ENCODE results near the gene TPK1. TPM values are rescaled to one million over a fixed set of nuclear protein-coding genes. Genes with fewer than 3 reads are reported as not detected.

The TPK1 gene
- total and polyA plus RNA-seq, 2 of the 8 experiments (the other 6 are each of a cell fraction or from before 2014, with no cell fraction given): 1.9 to 2.7 TPM

GRCh38 chr7:144884896-144885295, 49.0 kb upstream of the TPK1 start:
- Histone ChIP-seq H3K4me1 (replicated peaks in 1 of 4; ENCODE audit: control insufficient read depth in 3 of 4, insufficient read depth in 4 of 4, low read length in 3 of 4) (peaks cover 0 to 3% (median 2%) of the 10 kb centered on the region in 4 experiments; a peak in 1 of 7 replicates), H2BK120ac (replicated peaks; ENCODE audit: low read depth, low read length) (no peak overlapping the region), H2BK12ac (ENCODE audit: low read depth, low read length) (no peak overlapping the region), H2BK5ac (ENCODE audit: low read depth, low read length) (0 out of 2 replicates have a peak overlapping the region, but pooled peaks have one; percentile 60), H2AK5ac (ENCODE audit: low read depth, low read length) (no peak overlapping the region), H3K9ac (replicated peaks in 1 of 4; ENCODE audit: extremely low read depth in 1 of 4, low read depth in 3 of 4, low read length in 3 of 4) (no peak overlapping the region), H4K8ac (ENCODE audit: extremely low read depth, insufficient read depth, low read length) (no peak overlapping the region), H3K36me3 (ENCODE audit: control insufficient read depth in 2 of 4, insufficient read depth in 4 of 4, low read length in 3 of 4) (no peaks in the 10 kb centered on the region), H3K56ac (replicated peaks; ENCODE audit: insufficient read length, low read depth, low read length) (no peak overlapping the region), H2AFZ (ENCODE audit: low read length) (peak overlapping the region; percentile 73; the same call in 1 of the 2 replicates), H4K20me1 (replicated peaks in 1 of 2; ENCODE audit: control insufficient read depth in 1 of 2, insufficient read depth in 2 of 2, low read length in 2 of 2) (no peaks in the 10 kb centered on the region), H3K27me3 (replicated peaks in 1 of 4; ENCODE audit: control insufficient read depth in 3 of 4, extremely low read depth in 1 of 4, insufficient read depth in 3 of 4, low read length in 3 of 4) (no peaks in the 10 kb centered on the region), H3K27ac (ENCODE audit: low read depth, low read length) (no peak overlapping the region), H3K79me2 (ENCODE audit: control insufficient read depth in 1 of 2, insufficient read depth in 2 of 2, low read length in 2 of 2) (no peaks in the 10 kb centered on the region), H3K23ac (ENCODE audit: insufficient read length) (no peak overlapping the region), H3K9me3 (ENCODE audit: insufficient read depth in 2 of 2, low read depth in 1 of 2, low read length in 1 of 2) (no peaks in the 10 kb centered on the region), H3K79me1 (ENCODE audit: low read depth, low read length) (no peaks in the 10 kb centered on the region), H4K91ac (replicated peaks; ENCODE audit: insufficient read length, low read length) (no peak overlapping the region), H4K5ac (ENCODE audit: insufficient read length, low read depth, low read length) (no peak overlapping the region), H2BK20ac (ENCODE audit: low read length) (no peak overlapping the region), H3K4me3 (ENCODE audit: extremely low read depth in 1 of 4, insufficient read depth in 2 of 4, low read depth in 3 of 4, low read length in 4 of 4) (no peak overlapping the region), H3K18ac (ENCODE audit: extremely low read depth, low read length) (no peak overlapping the region), H3K23me2 (ENCODE audit: low read depth, low read length) (no peaks in the 10 kb centered on the region), H2BK15ac (ENCODE audit: low read length) (no peak overlapping the region), H3K4me2 (ENCODE audit: insufficient read depth in 1 of 2, low read depth in 2 of 2, low read length in 2 of 2) (0 out of 4 replicates have a peak overlapping the region, but pooled peaks of 1 of the 2 experiments have one; percentile 12), H3K4ac (replicated peaks; ENCODE audit: insufficient read length, low read depth, low read length) (no peak overlapping the region), H3K14ac (ENCODE audit: insufficient read length) (no peak overlapping the region)
- ChIA-PET CTCF (ENCODE audit: partially characterized antibody) (interaction anchor here (1.2 kb wide), 1 partner anchor 12 kb away, joined by 3 read pairs; no protein-coding TSS in a partner anchor), POLR2A (ENCODE audit: partially characterized antibody) (no interaction called here)
- 52% methylated on average over 2 of the region's 2 CpGs; no CpG with 5 or more reads in 1 of the 2 experiments for WGBS, 2 experiments (ENCODE audit: extremely low coverage in 1 of 2, insufficient coverage in 1 of 2, insufficient read length in 1 of 2, insufficient replicate concordance in 2 of 2, low coverage in 1 of 2, low lambda C conversion rate in 2 of 2, missing lambda C conversion rate in 1 of 2)
- no peak for FAIRE-seq
- DNase-seq (ENCODE audit: low read depth in 1 of 2, low spot score in 2 of 2): no peak
- TF ChIP-seq GTF2F1 (IDR thresholded peaks at IDR 0.05; ENCODE audit: borderline replicate concordance, low read depth, low read length) (no peak), KDM4A (IDR thresholded peaks at IDR 0.05; ENCODE audit: low read depth, low read length, severe bottlenecking) (no peak), BRCA1 (IDR thresholded peaks at IDR 0.05; ENCODE audit: low read depth, low read length) (no peak), PHF8 (conservative IDR thresholded peaks at IDR 0.05; ENCODE audit: low read depth, low read length) (no peak), SRF (IDR thresholded peaks at IDR 0.05; ENCODE audit: low read depth, low read length) (no peak), CTCF (IDR thresholded peaks at IDR 0.05; ENCODE audit: control extremely low read depth in 1 of 3, insufficient read depth in 1 of 3, low read depth in 1 of 3, low read length in 3 of 3) (no peak), NANOG (IDR thresholded peaks at IDR 0.05; ENCODE audit: insufficient read depth, low read depth, low read length, poor library complexity, severe bottlenecking) (no peak), HDAC6 (IDR thresholded peaks at IDR 0.05; ENCODE audit: low read depth, low read length) (no peak)

Measured in H1 (cell line).